Neuronal stem cell (in vitro differentiated cells): ENCODE data around the gene RWDD4.

Source experiments
- DNase-seq: peaks from one replicate; pipeline ENCODE4 v3.0.0-alpha.2; 2013; ENCODE audit warnings: low spot score
- H2AFZ ChIP-seq: one replicate; pipeline ENCODE4 v1.6.1; 2013; ENCODE audit warnings: mild to moderate bottlenecking, low read length, inconsistent platforms
- H2AK5ac ChIP-seq: 2 replicates; pipeline ENCODE4 v1.6.1; 2013; ENCODE audit warnings: low read depth, mild to moderate bottlenecking, inconsistent platforms, low read length, moderate library complexity, mixed read lengths
- H2BK120ac ChIP-seq: 2 replicates; pipeline ENCODE4 v1.6.1; 2013; ENCODE audit warnings: low read depth, mild to moderate bottlenecking, inconsistent platforms, low read length, moderate library complexity, mixed read lengths
- H2BK12ac ChIP-seq: one replicate; pipeline ENCODE4 v1.6.1; 2013; ENCODE audit warnings: low read length, inconsistent platforms
- H2BK15ac ChIP-seq: 2 replicates; pipeline ENCODE4 v1.6.1; 2013; ENCODE audit warnings: mild to moderate bottlenecking, low read length, inconsistent platforms, mixed read lengths
- H2BK5ac ChIP-seq: one replicate; pipeline ENCODE4 v1.6.1; 2013; ENCODE audit warnings: inconsistent platforms, mild to moderate bottlenecking, low read length, moderate library complexity
- H3K14ac ChIP-seq: one replicate; pipeline ENCODE4 v1.6.1; 2013; ENCODE audit warnings: low read length, inconsistent platforms
- H3K18ac ChIP-seq: 2 replicates; pipeline ENCODE4 v1.6.1; 2013; ENCODE audit warnings: low read length, inconsistent platforms
- H3K23ac ChIP-seq: 2 replicates; pipeline ENCODE4 v1.6.1; 2013; ENCODE audit warnings: low read depth, mild to moderate bottlenecking, mixed read lengths, low read length, inconsistent platforms; ENCODE audit not compliant: poor library complexity
- H3K27ac ChIP-seq: replicated peaks from 3 replicates; pipeline ENCODE4 v1.5.1; 2013; ENCODE audit warnings: low read length, inconsistent platforms
- H3K27me3 ChIP-seq, 3 experiments: 2 replicates each; pipeline ENCODE4 v1.6.1; 2013; ENCODE audit warnings: low read length in 3 of 3, mild to moderate bottlenecking in 2 of 3, inconsistent platforms in 1 of 3, low read depth in 1 of 3, mixed read lengths in 1 of 3, moderate library complexity in 1 of 3; ENCODE audit not compliant: control insufficient read depth in 3 of 3, insufficient read depth in 3 of 3
- H3K36me3 ChIP-seq, 2 donors: replicated peaks in 1 of 2; 2 replicates each; pipeline ENCODE4 v1.6.1; 2013; ENCODE audit warnings: low read length in 2 of 2; ENCODE audit not compliant: control insufficient read depth in 2 of 2, insufficient read depth in 2 of 2
- H3K4ac ChIP-seq: 2 replicates; pipeline ENCODE4 v1.6.1; 2013; ENCODE audit warnings: inconsistent platforms, mild to moderate bottlenecking, low read length, moderate library complexity
- H3K4me1 ChIP-seq, 2 donors: 1 replicate in 1 of 2; 2 replicates in 1 of 2; pipeline ENCODE4 v1.6.1; 2013; ENCODE audit warnings: low read length in 2 of 2, low read depth in 1 of 2; ENCODE audit not compliant: control insufficient read depth in 2 of 2, insufficient read depth in 1 of 2
- H3K4me2 ChIP-seq: one replicate; pipeline ENCODE4 v1.6.1; 2013; ENCODE audit warnings: mild to moderate bottlenecking, low read length, inconsistent platforms; ENCODE audit not compliant: insufficient read depth, poor library complexity, severe bottlenecking
- H3K4me3 ChIP-seq, 2 donors: 2 replicates each; pipeline ENCODE4 v1.5.1; 2013; ENCODE audit warnings: low read length in 2 of 2, mild to moderate bottlenecking in 2 of 2, inconsistent platforms in 1 of 2, moderate library complexity in 1 of 2
- H3K79me1 ChIP-seq: one replicate; pipeline ENCODE4 v1.6.1; 2013; ENCODE audit warnings: low read depth, mild to moderate bottlenecking, inconsistent platforms, low read length, moderate library complexity
- H3K9ac ChIP-seq: one replicate; pipeline ENCODE4 v1.6.1; 2013; ENCODE audit warnings: mild to moderate bottlenecking, low read depth, low read length, inconsistent platforms; ENCODE audit not compliant: poor library complexity
- H3K9me3 ChIP-seq, 2 donors: replicated peaks in 1 of 2; 2 replicates each; pipeline versions ENCODE3 to v1.6.1; 2013; ENCODE audit warnings: low read length in 2 of 2, mild to moderate bottlenecking in 2 of 2, inconsistent platforms in 1 of 2, low read depth in 1 of 2, mixed read lengths in 1 of 2, moderate library complexity in 1 of 2; ENCODE audit not compliant: control insufficient read depth in 2 of 2, insufficient read depth in 1 of 2
- H4K8ac ChIP-seq: one replicate; pipeline ENCODE4 v1.6.1; 2013; ENCODE audit warnings: low read depth, mild to moderate bottlenecking, inconsistent platforms, low read length, moderate library complexity
- H4K91ac ChIP-seq: one replicate; pipeline ENCODE4 v1.6.1; 2013; ENCODE audit warnings: low read length, low read depth, mild to moderate bottlenecking, inconsistent platforms; ENCODE audit not compliant: poor library complexity
- WGBS, 2 donors: extraction: QIAGEN DNeasy Blood & Tissue Kit; methylation state at CpG; one replicate each; pipeline ENCODE4 v1.1.7; 2013; ENCODE audit warnings: missing lambda C conversion rate in 2 of 2, mixed read lengths in 1 of 2; ENCODE audit not compliant: insufficient read length in 2 of 2, insufficient replicate concordance in 1 of 2; ENCODE audit errors: extremely low coverage in 2 of 2; 5-methylcytosine and 5-hydroxymethylcytosine counted together

The RWDD4 gene

DNA sequence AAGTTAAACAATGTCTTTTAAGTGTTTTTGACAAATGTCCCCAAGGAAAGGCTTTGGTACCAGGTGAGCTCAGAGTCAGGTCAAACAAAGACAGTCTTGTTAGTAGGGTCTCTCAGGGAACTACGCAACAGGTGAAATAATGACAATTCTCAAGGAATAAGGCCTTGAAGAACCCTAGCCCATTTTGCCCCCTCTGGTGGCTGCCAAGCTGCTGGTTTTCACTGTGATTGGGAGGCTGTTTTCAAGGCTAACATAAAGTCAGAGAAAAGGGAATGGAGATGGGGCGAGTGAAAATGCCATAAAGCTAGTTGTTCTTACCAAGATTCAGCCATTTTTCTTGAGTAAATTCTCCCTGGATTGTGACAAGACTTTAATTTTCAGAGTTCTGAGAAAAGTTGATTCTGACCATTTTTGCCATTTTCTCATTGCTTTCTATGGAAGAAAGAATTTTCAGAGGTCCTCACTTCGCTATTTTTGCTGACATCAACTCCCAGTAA is 58.7 kb downstream of the RWDD4 start:
- no peak overlapping the region for H4K8ac ChIP-seq
- peaks cover 2 to 3% of the 10 kb centered on the region in 2 donors for H3K4me1 ChIP-seq
- no CpG with 5 or more reads among the region's 3 CpGs for WGBS, 2 donors
- H2BK120ac ChIP-seq: no peak overlapping the region
- H3K4ac ChIP-seq: no peak overlapping the region
- H2AFZ ChIP-seq: no peak overlapping the region
- H3K14ac ChIP-seq: no peak overlapping the region
- no peak overlapping the region for H3K23ac ChIP-seq
- H3K27ac ChIP-seq: no peak overlapping the region
- no peak overlapping the region for H3K18ac ChIP-seq
- H2AK5ac ChIP-seq: no peak overlapping the region
- H3K9ac ChIP-seq: no peak overlapping the region
- no peak overlapping the region for H3K4me2 ChIP-seq
- H3K36me3 ChIP-seq: no peaks in the 10 kb centered on the region
- no peak overlapping the region for H3K4me3 ChIP-seq
- H3K79me1 ChIP-seq: no peaks in the 10 kb centered on the region
- H2BK5ac ChIP-seq: no peak overlapping the region
- H3K27me3 ChIP-seq: peaks cover 0 to 13% (median 0%) of the 10 kb centered on the region in 3 experiments
- H2BK15ac ChIP-seq: no peak overlapping the region
- H4K91ac ChIP-seq: no peak overlapping the region
- no peak for DNase-seq
- no peaks in the 10 kb centered on the region for H3K9me3 ChIP-seq
- H2BK12ac ChIP-seq: no peak overlapping the region

DNA sequence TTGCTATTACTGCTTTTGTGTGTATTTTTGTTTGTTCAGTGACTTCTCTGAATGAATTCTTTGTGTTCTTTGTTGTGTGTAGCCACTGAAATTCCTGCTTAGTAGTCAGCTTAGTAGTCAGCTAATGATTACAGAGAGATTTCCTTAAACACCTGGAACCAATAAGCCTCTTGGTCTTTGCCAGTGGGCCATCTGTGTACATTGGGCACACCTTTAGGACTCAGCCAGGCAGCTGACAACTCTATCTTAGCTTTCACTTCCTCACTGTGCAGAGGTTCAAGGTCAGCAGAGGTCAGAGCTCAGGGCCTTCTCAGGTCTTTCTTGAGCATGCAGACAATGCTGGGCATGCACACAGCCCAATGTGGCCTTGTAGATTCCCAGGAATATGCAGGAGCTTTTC is 59.3 kb downstream of the RWDD4 start:
- Histone ChIP-seq H2BK12ac (no peak overlapping the region), H3K23ac (no peak overlapping the region), H2AFZ (no peak overlapping the region), H3K4me2 (no peak overlapping the region), H3K9me3 (no peaks in the 10 kb centered on the region), H3K14ac (no peak overlapping the region), H3K4me3 (no peak overlapping the region), H3K79me1 (no peaks in the 10 kb centered on the region), H4K8ac (no peak overlapping the region), H3K27me3 (peaks cover 0 to 17% (median 0%) of the 10 kb centered on the region in 3 experiments), H3K36me3 (no peaks in the 10 kb centered on the region), H3K4me1 (peaks cover 2 to 3% of the 10 kb centered on the region in 2 donors), H3K18ac (no peak overlapping the region), H2BK120ac (no peak overlapping the region), H3K4ac (no peak overlapping the region), H2BK5ac (no peak overlapping the region), H2BK15ac (no peak overlapping the region), H2AK5ac (no peak overlapping the region), H3K27ac (no peak overlapping the region), H4K91ac (no peak overlapping the region), H3K9ac (no peak overlapping the region)
- no peak for DNase-seq

- no peak overlapping the region for H3K23ac ChIP-seq
These were observed 59.7 kb downstream of the RWDD4 start for GRCh38 chr4:183599284-183599683.

GRCh38 chr4:183596067-183596757 is 62.8 kb downstream of the RWDD4 start:
- Histone ChIP-seq H3K4me2 (no peak overlapping the region), H2AFZ (no peak overlapping the region), H3K9me3 (no peaks in the 10 kb centered on the region), H3K4me3 (no peak overlapping the region), H2BK120ac (no peak overlapping the region), H3K4ac (no peak overlapping the region), H3K4me1 (peaks cover 2 to 3% of the 10 kb centered on the region in 2 donors), H3K14ac (no peak overlapping the region), H3K23ac (no peak overlapping the region), H3K79me1 (no peaks in the 10 kb centered on the region), H3K9ac (no peak overlapping the region), H3K27me3 (peaks cover 0 to 18% (median 0%) of the 10 kb centered on the region in 3 experiments), H2BK15ac (no peak overlapping the region), H4K8ac (no peak overlapping the region), H3K36me3 (no peaks in the 10 kb centered on the region), H2AK5ac (no peak overlapping the region), H3K27ac (no peak overlapping the region), H2BK12ac (no peak overlapping the region), H4K91ac (no peak overlapping the region), H3K18ac (no peak overlapping the region), H2BK5ac (no peak overlapping the region)
- no peak for DNase-seq
- WGBS, 2 donors: no CpG with 5 or more reads among the region's 2 CpGs

More at GRCh38 chr4:183599284-183599683, 59.7 kb downstream of the RWDD4 start:
- Histone ChIP-seq H3K27ac (no peak overlapping the region), H2BK12ac (no peak overlapping the region), H3K36me3 (no peaks in the 10 kb centered on the region), H3K4me1 (peaks cover 2 to 3% of the 10 kb centered on the region in 2 donors), H2BK15ac (no peak overlapping the region), H4K91ac (no peak overlapping the region), H2AK5ac (no peak overlapping the region), H2BK120ac (no peak overlapping the region), H2AFZ (no peak overlapping the region), H3K14ac (no peak overlapping the region), H3K4me2 (no peak overlapping the region), H3K27me3 (peaks cover 0 to 18% (median 0%) of the 10 kb centered on the region in 3 experiments), H3K4ac (no peak overlapping the region), H2BK5ac (no peak overlapping the region), H3K18ac (no peak overlapping the region), H3K79me1 (no peaks in the 10 kb centered on the region), H3K9ac (no peak overlapping the region), H4K8ac (no peak overlapping the region), H3K4me3 (no peak overlapping the region), H3K9me3 (no peaks in the 10 kb centered on the region)
- DNase-seq: no peak
